ENCODE results near the gene HOXC9. TPM values are rescaled to one million over a fixed set of nuclear protein-coding genes. Genes with fewer than 3 reads are reported as not detected.

The HOXC9 gene
- 10 to 100 TPM; 15.7 to 31.8 (median 27.1) TPM for polyA plus RNA-seq (ENCODE audit: insufficient read length in 4 of 4)

DNA sequence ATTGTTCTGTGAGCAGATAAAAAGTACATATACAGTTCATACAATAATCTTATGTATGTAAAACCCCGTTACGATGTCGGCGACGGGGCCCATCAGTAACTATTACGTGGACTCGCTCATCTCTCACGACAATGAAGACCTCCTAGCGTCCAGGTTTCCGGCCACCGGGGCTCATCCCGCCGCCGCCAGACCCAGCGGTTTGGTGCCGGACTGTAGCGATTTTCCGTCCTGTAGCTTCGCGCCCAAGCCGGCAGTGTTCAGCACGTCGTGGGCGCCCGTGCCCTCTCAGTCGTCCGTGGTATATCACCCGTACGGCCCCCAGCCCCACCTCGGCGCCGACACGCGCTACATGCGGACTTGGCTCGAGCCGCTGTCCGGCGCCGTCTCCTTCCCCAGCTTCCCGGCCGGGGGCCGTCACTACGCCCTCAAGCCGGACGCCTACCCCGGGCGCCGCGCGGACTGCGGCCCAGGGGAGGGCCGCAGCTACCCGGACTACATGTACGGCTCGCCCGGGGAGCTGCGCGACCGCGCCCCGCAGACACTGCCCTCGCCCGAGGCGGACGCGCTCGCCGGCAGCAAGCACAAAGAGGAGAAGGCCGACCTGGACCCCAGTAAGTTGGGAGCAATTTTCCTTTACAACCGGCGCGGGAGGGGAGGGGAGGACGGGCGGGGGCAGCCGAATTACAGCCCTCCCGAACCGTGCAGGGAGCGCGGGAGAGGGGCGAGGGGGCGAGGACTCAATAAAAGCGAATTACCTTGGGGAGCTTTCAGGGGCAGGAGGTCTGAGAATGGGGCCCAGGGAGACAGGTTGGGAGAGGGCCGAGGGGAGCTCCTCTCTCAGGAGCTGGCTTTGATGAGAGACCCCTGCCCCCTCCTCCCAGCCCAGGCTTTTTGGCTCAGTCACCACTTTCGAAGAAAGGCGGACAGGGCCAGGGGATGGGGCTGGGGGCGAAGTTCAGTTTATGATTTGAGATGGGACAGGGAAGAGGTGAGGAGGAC, at the start of gene HOXC9:
TSS of gene HOXC9 (plus strand) at position 46 of the 999 bp plus-strand sequence. CDS start at position 74, 28 bp downstream.
- no peak for DNase-seq (ENCODE audit: low read depth in 4 of 4, low spot score in 3 of 4)

DNA sequence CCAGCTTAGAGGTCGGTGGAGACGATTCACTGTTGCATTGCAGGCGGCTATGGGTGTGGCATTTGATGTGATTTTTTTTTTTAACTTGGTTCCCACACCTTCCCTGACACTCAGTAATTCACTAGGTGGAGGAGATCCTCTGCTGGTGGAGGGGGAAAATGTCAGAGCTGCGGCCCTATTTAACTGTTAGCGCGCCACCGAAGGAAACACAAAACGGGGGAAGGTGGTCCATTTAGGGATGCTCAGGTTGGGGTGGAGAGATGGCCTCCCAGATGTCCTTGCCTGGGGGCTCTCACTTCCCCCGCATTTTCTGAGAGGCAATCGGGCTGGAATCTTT, 49.6 kb upstream of the HOXC9 start:
- no peak for DNase-seq (ENCODE audit: low read depth in 4 of 4, low spot score in 3 of 4)

GRCh38 chr12:53950789-53951576, 49.0 kb upstream of the HOXC9 start:
- no peak for DNase-seq (ENCODE audit: low read depth in 4 of 4, low spot score in 3 of 4)

- no peak for DNase-seq (ENCODE audit: low read depth in 4 of 4, low spot score in 3 of 4)
These were observed 48.2 kb upstream of the HOXC9 start for GRCh38 chr12:53951577-53952334.

- DNase-seq (ENCODE audit: low read depth in 4 of 4, low spot score in 3 of 4): no peak
These were observed 47.6 kb upstream of the HOXC9 start for GRCh38 chr12:53952335-53952694.

DNA sequence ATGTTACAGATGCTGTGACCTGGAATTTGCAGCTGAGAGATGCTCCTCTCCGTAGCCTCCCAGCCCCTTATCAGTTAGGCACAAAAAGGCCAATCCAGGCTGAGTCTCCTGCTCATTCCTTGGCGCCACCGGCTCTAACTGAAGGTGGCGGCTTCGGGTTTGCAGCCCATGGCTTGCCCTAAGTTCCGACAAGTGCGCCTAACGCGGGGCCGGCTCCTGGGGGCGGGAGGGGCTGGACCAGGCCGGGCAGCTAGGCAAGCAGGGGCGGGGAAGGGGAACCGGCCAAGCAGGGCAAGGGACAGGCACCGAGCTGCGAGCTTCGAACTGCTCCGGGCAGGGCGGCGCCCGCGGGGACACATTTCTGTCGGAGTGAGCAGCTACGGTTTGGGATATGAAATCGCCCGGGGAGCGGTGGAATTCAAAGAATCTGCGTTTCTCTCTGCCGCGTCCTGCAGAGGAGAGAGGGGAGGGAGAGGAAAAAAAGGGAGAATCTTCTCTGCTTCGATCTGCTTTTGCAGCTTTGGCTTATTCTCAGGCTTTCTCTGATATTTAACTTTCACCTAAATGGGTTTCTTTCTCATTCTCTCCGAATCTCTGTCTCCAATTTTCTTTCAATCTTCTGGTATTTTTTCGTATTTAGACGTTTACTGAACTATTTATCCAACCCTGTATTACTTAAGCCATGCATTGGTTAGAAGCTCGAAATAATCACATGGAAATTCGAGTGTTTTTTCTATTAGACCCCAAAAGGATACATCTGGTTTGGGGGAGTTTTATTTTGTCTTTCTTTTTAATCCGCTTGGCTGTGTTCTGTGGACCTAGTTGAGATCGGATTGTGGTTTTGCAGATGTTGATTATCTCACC, 46.9 kb upstream of the HOXC9 start:
- no peak for DNase-seq (ENCODE audit: low read depth in 4 of 4, low spot score in 3 of 4)

GRCh38 chr12:53953831-53954693, 45.9 kb upstream of the HOXC9 start:
- no peak for DNase-seq (ENCODE audit: low read depth in 4 of 4, low spot score in 3 of 4)

- no peak for DNase-seq (ENCODE audit: low read depth in 4 of 4, low spot score in 3 of 4)
These were observed 45.3 kb upstream of the HOXC9 start, which contains the start of gene HOXC12 for GRCh38 chr12:53954694-53955035. Gene HOXC12 (plus strand): TSS chr12:53954903. CDS start chr12:53954930, 27 bp downstream.

DNA sequence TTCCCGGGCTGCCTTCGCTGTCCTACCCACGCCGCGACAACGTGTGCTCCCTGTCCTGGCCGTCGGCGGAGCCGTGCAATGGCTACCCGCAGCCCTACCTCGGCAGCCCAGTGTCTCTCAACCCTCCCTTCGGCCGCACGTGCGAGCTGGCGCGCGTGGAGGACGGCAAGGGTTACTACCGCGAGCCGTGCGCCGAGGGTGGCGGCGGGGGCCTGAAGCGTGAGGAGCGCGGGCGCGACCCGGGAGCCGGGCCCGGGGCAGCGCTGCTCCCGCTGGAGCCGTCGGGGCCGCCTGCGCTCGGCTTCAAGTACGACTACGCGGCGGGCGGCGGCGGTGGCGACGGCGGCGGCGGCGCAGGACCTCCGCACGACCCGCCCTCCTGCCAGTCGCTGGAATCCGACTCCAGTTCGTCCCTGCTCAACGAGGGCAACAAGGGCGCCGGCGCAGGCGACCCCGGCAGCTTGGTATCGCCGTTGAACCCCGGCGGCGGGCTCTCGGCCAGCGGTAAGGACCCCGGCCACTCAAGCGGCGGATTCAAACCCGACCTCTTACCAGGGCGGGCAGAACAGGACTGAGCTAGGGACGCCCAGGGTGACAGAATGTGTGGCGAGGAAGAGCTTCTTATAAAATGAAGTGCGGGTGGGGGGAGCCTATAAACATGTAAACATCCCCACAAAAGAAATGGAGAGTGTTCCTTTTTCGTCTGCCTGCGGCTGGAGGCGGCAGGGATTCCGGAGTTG, 44.8 kb upstream of the HOXC9 start:
- DNase-seq (ENCODE audit: low read depth in 4 of 4, low spot score in 3 of 4): no peak

GRCh38 chr12:53955776-53956250, 44.1 kb upstream of the HOXC9 start:
- no peak for DNase-seq (ENCODE audit: low read depth in 4 of 4, low spot score in 3 of 4)

GRCh38 chr12:53956251-53956887, 43.6 kb upstream of the HOXC9 start:
- DNase-seq (ENCODE audit: low read depth in 4 of 4, low spot score in 3 of 4): no peak

DNA sequence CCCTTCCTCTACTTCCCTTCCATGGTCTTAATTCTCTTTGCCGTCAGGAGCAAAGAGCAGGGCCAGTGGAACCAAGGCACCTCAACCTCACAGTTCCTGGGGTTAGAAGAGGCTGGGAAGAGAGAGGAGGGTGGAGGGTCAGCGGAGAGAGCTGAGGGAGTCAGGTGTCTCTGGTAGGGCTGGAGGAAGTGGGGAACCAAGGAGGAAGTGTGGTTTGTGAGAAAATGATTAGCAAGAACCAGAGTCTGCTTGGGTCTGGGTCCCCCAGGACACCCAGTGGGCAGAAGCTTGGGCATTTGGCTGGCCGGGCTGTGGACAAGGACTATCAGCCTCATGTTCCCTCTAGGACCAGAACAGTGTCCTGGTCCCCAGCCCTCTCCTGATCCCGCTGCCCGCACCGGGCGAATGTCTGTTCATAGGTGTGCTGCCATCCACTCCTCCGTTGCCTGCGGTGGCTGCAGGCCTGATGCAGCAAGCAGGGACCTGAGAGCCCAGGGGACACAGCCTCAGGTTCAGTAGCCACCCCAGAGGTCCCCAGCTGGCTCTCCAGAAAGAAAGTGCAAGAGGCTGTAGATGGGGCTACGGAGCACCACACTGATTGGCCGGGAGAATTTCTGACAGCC, 42.9 kb upstream of the HOXC9 start:
- DNase-seq (ENCODE audit: low read depth in 4 of 4, low spot score in 3 of 4): no peak

DNA sequence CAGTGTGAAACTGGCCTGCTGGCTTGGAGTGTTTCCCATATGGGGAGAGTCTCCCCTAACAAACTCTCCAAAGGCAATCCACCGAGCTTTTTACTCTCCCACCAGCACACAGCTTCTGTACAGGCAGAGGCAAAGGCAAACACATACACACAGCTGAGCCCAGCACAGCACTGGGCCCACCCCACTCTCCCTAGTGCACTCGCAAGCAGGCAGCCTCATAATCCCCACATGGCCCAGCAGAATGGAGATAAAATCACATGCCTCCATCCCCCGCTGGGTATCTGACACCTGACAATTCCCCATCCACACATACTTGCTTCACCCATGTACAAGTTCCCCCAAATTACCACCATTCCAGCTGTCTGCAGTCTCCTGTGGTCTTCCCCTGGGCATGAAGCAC, 41.8 kb upstream of the HOXC9 start:
- no peak for DNase-seq (ENCODE audit: low read depth in 4 of 4, low spot score in 3 of 4)

- DNase-seq (ENCODE audit: low read depth in 4 of 4, low spot score in 3 of 4): no peak
These were observed 40.6 kb upstream of the HOXC9 start for GRCh38 chr12:53959314-53959713.

DNA sequence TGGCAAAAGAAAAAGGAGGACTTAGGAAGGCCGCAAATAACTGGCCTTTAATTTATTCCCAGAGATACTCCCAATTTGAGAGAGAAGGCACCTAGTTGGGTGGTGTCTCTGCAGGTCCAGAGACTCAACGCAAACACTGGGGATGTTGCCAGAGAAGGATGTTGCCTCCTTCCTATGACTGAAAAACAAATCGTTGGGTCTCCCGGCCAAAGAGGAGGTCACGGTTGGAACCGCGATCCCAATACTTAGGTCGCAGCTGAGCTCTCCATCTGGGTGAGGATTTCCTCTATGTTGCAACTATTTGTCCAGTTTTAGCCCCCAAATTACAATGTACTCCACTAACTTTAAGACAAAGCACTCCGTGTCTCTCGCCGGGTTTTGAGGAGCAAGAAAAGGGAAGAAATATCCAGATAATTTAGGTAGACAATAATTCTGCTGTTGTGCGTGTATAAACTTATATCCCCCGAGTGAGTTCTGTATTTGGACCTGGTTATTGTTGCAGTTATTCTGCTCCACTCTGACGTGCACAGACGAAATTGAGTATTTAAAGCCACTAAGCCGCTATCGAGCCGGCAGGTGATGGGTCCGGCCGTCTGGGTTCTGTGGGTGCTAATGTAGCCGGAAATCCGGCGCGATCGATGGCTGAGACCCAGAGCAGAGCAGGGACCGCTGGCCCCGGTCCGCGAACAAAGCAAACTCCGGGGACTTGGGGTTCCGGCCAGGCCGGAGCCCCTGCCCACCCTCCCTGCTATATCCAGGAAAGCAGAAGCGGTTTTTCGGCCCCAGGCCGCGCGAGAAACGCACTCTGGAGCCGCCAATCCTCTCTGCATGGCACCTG, 39.6 kb upstream of the HOXC9 start:
- DNase-seq (ENCODE audit: low read depth in 4 of 4, low spot score in 3 of 4): no peak

GRCh38 chr12:53961025-53961761, 38.8 kb upstream of the HOXC9 start:
- DNase-seq (ENCODE audit: low read depth in 4 of 4, low spot score in 3 of 4): no peak

All from left renal pelvis (tissue), 4 donors.